Tracheal epithelial cell (primary cell): ENCODE measurements around the gene NCBP3. TPM values are rescaled to one million over a fixed set of nuclear protein-coding genes. Genes with fewer than 3 reads are reported as not detected.

Source experiments
- total RNA-seq: library from RNA; depleted of rRNA; stranded (reverse); fragments of >200 nt; gene quantifications from 2 replicates; pipeline ENCODE4 v1.2.1, GENCODE V29; 2014

Gene NCBP3, protein sequence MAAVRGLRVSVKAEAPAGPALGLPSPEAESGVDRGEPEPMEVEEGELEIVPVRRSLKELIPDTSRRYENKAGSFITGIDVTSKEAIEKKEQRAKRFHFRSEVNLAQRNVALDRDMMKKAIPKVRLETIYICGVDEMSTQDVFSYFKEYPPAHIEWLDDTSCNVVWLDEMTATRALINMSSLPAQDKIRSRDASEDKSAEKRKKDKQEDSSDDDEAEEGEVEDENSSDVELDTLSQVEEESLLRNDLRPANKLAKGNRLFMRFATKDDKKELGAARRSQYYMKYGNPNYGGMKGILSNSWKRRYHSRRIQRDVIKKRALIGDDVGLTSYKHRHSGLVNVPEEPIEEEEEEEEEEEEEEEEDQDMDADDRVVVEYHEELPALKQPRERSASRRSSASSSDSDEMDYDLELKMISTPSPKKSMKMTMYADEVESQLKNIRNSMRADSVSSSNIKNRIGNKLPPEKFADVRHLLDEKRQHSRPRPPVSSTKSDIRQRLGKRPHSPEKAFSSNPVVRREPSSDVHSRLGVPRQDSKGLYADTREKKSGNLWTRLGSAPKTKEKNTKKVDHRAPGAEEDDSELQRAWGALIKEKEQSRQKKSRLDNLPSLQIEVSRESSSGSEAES
- total RNA-seq: 8.5 and 12.5 TPM in 2 replicates

GRCh38 chr17:3845621-3846436 is at the start of gene NCBP3:
Gene NCBP3, minus strand, starts transcription at chr17:3846246. Its CDS starts 23 bp downstream, at chr17:3846223.

DNA sequence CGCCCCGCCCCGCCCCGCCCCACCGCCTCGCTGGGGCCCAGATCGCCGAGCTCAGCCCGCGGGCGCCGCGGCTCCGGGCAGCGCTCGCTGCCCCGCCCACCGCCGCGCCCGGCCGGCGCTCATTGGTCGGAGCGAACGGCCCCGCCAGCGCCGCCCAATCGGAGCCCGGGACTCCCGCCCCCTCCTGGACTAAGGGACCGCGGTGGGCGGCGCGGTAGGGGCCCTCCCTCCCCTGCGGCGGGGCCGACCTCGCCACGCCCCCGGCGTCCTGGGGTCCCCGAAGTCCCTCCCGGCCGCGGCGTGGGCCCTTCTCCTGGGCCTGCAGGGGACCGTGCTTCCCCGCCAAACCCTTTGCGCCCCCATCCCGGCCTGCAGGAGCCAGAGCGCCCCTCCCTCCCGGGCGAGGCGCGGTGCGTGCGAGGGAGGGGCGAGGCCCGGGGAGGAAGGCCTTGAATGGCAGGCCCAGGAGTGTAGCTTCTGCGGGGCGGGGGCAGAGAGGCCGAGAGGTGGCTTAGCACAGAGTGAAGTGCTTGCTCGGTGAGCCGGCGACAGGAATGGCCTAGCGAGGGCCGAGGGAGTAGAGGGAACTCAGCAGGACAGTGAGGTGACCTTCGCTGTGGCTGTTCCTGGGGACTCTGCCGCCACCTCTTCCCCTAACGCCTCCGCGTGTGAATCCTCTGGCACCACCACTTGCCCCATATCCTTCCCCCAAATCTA is 47.1 kb upstream of the NCBP3 start, which contains the start of gene CAMKK1:
Gene CAMKK1 (minus strand): TSS at position 51 of the 717 bp plus-strand sequence. CDS start 7,366 bp downstream, outside the sequence.

DNA sequence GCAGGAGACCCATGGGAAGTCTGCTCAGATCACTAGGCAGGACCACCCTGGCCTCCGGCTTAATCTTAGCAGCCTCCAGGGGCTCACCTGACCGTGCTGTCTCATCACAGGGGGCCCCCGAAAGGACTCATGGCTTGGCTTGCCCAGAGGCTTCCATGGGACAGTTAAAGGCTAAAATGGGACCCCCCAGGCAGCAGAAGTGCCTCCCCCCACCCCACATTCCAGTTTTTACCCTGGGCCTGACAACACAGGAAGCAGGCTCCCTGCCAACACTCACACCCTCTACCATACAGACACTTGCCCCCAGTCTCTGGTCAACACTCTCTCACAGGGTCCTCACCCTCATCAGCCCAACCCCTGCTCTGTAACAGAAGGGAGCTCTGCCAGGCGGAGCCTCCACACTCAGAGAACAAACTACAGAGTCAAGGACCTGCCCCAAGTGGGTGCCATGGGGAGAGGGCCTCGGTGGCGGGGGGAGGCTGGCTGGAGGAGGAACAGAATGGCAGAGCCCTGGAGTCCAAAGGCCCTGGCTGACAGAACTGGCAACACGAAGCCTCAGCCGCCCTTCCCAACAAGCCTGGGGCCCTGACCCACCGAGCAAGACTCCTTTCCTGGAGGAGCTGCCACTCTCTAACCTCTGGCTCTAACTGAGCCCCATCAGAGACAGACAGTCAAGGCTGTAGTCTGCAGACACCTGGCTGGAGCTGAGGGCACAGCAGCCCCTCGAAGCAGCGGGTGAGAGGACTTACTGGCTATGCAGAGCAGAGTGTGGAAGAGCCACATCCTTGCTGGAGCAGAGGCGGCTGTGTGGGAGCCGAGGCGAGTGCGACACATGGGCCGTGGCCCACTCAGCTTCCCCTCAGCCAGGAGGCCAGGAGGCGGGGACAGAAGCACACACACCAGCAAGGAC is 45.4 kb downstream of the NCBP3 start, which contains the start of gene ITGAE:
Gene ITGAE (minus strand): TSS at position 827 of the 910 bp plus-strand sequence. CDS start 44 bp downstream, at position 783.

Other genes with a start within 250 kb of the NCBP3 start
- 0.72 and 1.3 TPM in 2 replicates for gene TRPV1, start 236.8 kb downstream of the NCBP3 start, total RNA-seq
- gene SHPK, start 210.0 kb downstream of the NCBP3 start, total RNA-seq: 7.5 and 7.7 TPM in 2 replicates
- gene CTNS, start 209.5 kb downstream of the NCBP3 start, total RNA-seq: 16.4 and 28.7 TPM in 2 replicates
- 196 and 295 TPM in 2 replicates for gene TAX1BP3, start 177.7 kb downstream of the NCBP3 start, total RNA-seq
- gene EMC6, start 177.4 kb downstream of the NCBP3 start, total RNA-seq: 25.3 and 25.4 TPM in 2 replicates
- 2.1 and 3.6 TPM in 2 replicates for gene P2RX5, start 150.1 kb downstream of the NCBP3 start, total RNA-seq
- gene HASPIN, start 122.3 kb downstream of the NCBP3 start, total RNA-seq: 0.43 and 2.2 TPM in 2 replicates
- gene ITGAE, start 45.1 kb downstream of the NCBP3 start, total RNA-seq: 4.6 and 10.0 TPM in 2 replicates
- 3.2 and 5.1 TPM in 2 replicates for gene CAMKK1, start 46.8 kb upstream of the NCBP3 start, total RNA-seq
- not detected in 2 replicates for gene P2RX1, start 70.2 kb upstream of the NCBP3 start, total RNA-seq
- 0.48 TPM in 1 of 2 replicates, not detected in the other for gene ATP2A3, start 118.2 kb upstream of the NCBP3 start, total RNA-seq